Cerebellar nuclear complex (tissue), 1 donor: Measurements from ENCODE around the gene SOBP.

Experiments
- DNase-seq, 2 experiments: peaks; one replicate each; lab custom pipeline; 2025; lab: John Stamatoyannopoulos, UW

The SOBP gene

DNA sequence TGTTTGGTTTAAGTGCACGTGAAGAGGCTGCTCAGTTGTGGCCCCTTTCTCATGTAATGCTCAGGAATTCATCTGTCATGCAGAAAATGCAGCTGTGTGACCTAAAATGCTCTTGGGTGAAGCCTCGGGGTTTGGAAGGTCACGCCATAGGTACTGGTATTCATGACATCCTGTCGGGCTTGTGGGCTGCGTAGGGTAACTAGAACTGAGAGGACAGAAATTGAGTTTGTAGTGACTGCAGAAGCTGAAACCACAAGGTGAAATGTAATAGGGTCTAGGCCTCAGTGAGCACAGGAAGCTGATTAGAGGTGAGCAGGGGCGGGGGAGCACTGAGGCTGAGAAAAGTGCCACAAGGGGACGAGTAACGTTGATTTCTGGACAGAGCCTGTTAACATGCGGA is 128.8 kb downstream of the SOBP start:
- no peak for DNase-seq

- no peak for DNase-seq
Measured at GRCh38 chr6:107620732-107621131, 130.8 kb downstream of the SOBP start.

GRCh38 chr6:107621229-107621937 is 131.5 kb downstream of the SOBP start:
- no peak for DNase-seq

- DNase-seq, result no peak
Measured at GRCh38 chr6:107622269-107622668, 132.4 kb downstream of the SOBP start.

GRCh38 chr6:107624050-107624449 is 134.1 kb downstream of the SOBP start:
- DNase-seq, result no peak

DNA sequence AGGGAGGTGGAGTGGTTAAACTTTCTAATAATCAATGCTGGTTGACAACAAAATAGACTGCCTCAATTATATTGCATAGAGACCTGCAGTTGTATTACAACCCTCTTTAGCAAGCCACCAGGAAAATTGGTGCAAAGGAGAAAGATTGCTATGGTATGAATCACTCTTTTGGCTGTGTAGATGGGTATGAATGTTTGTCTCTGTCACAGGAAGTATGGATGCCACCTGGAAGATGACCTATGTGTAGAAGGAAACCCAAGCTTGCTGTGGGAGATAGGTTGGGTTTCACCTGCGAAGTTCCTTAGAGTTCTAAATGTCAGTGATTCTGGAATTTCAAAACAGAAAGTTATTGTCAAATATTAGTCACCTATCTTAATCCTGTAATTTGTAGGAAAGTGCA is 134.6 kb downstream of the SOBP start:
- DNase-seq, result no peak

DNA sequence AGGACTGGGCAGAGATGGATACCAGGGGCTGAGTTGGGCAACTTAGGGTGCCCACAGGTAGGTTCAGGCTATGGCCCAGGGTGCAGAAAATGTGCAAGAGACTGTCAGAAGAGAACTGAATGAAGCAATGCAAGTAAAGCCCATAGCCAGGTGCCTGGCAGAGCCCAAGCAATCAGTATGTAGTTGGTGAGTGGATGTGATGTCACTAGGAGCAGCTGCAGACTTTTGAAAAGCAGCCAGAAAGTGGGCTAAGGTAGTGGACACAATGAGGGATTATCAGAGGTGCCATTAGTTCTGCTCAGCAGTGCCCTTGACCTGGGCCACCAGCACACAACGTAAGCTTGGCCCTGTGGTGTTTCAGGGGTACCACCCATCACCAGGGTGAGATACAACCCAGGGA is 135.3 kb downstream of the SOBP start:
- DNase-seq, result no peak

DNA sequence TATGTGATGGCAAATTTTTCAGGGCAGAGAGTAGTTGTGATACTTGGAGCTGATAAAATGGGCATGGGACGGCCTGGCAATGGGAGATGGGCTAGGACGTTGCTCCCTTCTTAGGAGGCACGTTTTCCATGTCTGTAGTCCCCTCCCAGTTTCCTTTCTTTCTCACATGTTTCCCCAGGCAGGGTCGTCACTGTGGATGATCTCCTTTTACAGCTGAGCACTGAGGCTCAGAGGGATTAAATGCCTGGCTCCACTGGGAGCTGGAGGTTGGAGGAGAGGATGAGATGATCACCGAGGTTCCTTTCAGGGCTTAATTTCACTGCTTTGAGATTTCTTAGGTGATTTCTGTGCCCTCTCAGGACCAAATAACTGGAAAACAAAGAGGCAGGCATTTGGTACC is 136.7 kb downstream of the SOBP start:
- DNase-seq, result no peak

- DNase-seq, result no peak
Measured at GRCh38 chr6:107627969-107628368, 138.1 kb downstream of the SOBP start.

DNA sequence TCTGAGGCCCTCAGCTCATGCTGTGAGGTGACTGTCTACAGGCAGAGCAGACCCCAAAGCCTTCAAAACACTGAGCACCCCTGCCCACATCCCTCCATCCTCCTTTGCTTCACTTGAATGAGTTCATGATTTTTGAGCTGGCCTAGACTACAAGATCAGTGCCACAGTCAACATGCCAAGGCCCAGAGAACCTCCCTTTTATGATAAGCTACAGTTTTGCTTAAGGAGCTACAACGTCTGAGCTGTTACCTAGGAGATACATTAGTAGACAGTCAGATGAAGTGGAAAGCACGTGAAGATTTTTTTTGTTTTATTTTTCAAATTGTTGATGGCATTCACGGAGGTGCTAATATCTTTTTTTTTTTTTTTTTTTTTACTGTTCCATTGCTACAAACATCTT is 139.0 kb downstream of the SOBP start:
- no peak for DNase-seq

DNA sequence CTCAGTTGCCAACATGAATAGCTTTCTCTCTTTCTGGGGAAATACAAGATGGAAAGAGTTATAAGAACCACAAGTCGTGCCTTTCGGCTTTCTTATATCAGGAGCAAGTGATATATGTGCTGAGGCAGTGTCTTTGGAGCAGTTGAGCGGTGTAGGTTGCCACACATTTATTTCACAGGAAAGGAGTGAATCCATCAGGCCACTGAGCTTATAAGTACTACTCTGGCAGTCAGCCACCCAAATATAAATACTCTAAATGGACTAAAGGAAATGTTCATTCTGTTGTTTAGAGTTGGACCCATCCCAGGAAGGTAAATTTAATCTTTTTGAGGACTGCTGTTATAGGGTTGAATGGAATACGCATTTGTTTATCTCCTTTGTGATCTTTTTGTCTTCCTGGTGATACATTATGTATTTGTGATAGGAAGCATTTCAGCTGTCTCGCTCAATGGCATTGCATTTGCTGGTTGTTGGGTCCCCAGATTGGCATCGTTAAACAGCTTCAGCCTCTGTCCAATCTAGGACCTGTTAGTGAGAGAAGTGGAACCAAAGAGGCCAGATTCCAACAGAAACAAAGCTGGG is 139.7 kb downstream of the SOBP start:
- no peak for DNase-seq

- no peak for DNase-seq
Measured at GRCh38 chr6:107630348-107630977, 140.5 kb downstream of the SOBP start.

DNA sequence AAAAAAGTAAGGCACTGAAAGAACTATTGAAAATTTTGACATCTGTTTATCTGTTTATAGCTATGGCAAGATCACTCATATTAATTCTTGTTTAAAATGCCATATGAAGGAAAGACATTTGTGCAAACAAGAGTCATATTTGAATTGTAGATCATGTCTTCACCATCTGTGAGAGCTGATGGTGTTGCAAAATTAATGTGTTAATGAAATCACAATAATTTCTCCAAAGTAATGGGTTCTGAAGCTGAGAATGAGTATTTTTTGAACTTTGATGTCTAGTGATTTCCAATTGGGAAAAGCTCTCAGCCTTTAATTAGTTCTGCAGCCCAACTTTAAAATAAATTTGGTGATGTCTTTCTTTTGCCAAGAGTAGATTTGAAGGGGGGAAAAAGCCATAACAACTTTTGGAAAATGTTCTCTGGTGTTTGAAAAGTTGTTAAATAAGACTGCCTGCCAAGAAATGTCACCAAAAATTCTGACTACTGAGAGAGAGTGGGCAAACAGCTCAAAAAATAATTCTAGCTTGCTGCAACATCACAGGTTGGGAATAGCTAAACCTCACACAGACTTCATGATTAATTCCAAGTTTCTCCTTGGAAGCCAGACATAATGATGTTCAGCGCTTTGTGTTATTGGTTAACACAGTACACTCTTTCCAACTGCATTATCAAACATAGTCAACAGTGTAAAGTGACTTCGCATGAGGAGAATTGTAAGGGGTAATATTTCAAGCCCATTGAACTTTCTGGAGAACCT is 142.6 kb downstream of the SOBP start:
- DNase-seq, result no peak

GRCh38 chr6:107633680-107634323 is 143.9 kb downstream of the SOBP start:
- peak in 1 of 2 experiments; percentile 14 for DNase-seq

DNA sequence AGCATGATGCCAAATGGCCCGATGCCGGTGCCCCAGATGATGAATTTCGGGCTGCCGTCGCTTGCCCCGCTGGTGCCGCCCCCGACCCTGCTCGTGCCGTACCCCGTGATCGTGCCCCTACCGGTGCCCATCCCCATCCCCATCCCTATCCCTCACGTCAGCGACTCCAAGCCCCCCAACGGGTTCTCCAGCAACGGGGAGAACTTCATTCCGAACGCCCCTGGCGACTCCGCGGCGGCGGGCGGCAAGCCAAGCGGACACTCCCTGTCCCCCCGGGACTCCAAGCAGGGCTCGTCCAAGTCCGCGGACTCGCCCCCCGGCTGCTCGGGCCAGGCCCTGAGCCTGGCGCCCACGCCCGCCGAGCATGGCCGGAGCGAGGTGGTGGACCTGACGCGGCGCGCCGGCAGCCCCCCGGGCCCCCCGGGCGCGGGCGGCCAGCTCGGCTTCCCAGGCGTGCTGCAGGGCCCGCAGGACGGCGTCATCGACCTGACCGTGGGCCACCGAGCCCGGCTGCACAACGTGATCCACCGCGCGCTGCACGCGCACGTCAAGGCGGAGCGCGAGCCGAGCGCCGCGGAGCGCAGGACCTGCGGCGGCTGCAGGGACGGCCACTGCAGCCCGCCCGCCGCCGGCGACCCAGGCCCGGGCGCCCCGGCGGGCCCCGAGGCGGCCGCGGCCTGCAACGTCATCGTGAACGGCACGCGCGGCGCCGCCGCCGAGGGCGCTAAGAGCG is 144.6 kb downstream of the SOBP start:
- DNase-seq, result no peak

- DNase-seq, result no peak
Measured at GRCh38 chr6:107635057-107635515, 145.2 kb downstream of the SOBP start.

DNA sequence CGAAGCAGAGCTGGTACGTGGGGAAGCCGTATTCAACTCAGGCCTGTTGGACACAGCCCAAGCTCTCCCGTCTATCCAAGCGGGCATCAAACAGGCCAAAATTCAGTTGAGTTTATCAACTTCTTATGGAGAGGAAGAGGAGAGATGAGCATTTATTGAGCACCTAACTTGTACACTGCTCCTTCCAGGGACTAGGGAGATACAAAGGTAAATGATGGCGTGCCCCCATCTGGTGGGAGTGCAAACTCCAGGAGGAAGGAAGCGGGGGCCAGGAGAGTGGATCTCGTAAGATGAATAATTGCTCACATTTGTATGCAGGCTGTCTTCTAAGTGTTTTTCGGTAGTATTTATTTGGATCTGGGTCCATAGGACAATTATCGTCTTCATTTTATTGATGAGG is 146.6 kb downstream of the SOBP start:
- no peak for DNase-seq

- DNase-seq, result no peak
Measured at GRCh38 chr6:107637316-107638315, 147.7 kb downstream of the SOBP start.

GRCh38 chr6:107638493-107638892 is 148.6 kb downstream of the SOBP start:
- DNase-seq, result no peak

DNA sequence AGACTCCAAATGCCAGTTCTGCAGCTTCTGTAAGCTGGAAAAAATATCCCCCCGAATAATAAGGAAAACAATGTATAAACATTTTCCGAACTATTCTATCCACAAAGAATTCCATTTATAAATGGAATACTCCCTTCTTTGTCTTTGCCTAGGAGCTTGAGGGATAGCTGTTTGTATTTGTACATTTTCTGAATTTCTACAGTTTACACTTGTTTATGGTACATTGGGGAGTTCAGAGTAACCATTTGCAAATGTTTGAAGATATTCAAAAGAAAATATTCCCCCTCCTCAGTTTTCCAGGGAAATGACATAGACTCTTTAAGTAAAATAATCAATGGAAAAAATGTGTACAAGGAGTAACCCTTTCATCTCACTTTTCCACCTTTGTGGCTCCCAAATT is 149.6 kb downstream of the SOBP start:
- no peak for DNase-seq
